Activated naive CD4-positive, alpha-beta T cell treated with anti-CD3 and anti-CD28 coated beads, Interleukin-2, amount 50 U/mL, for 72 hours (primary cell): ENCODE data around the gene PTPRG. TPM values are rescaled to one million over a fixed set of nuclear protein-coding genes. Genes with fewer than 3 reads are reported as not detected.
"Not testable (repeated sequence)": the region's sequence is repeated elsewhere in the genome, so short reads cannot be mapped to it uniquely, and the experiment has no call there.

ENCODE experiments used
- ATAC-seq, 2 donors: fragments of 150-1000 bp; cut with Tn5 transposase; 2 replicates each; pipeline ENCODE4 v1.10.0; 2021; ENCODE audit warnings: mild to moderate bottlenecking in 2 of 2, moderate library complexity in 2 of 2
- DNase-seq, 2 donors: peaks; one replicate each; pipeline ENCODE4 v3.0.0; 2021 to 2022; ENCODE audit warnings: low spot score in 2 of 2
- H3K27ac Mint-ChIP-seq, 2 donors: one replicate each; pipeline ENCODE4 v1.8.0; 2022; ENCODE audit warnings: mild to moderate bottlenecking in 2 of 2, mixed read lengths in 2 of 2
- H3K36me3 Mint-ChIP-seq, 2 donors: one replicate each; pipeline ENCODE4 v1.8.0; 2022; ENCODE audit warnings: mixed read lengths in 2 of 2
- H3K9me3 Mint-ChIP-seq, 2 donors: one replicate each; pipeline ENCODE4 v1.8.0; 2022; ENCODE audit warnings: mixed read lengths in 2 of 2
- total RNA-seq, 2 donors: library from RNA; stranded (reverse); gene quantifications; one replicate each; pipeline ENCODE4 v1.2.3, GENCODE V29; 2022

The PTPRG gene
- total RNA-seq, 2 donors from 2014 or later: 0.11 to 0.45 TPM

DNA sequence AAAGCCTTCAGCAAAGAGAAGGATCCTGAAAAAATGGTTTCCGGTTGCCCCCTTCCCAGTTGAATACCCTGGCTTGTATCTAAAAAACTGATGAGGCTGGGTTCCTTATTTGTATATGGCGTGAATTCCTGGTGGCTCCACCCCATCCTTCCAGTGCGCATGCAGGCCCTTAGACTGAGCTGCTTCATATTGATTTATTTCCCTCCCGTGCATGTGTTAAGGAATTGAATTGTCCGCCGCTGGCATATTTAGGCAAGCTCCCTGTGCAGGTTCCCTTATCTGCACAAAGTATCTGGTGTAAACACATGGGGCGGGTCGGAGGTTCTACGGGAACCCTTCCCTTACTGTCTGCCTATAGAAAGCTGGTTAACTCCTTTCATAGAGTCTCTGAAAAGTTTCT is 449.6 kb downstream of the PTPRG start:
- ATAC-seq (no peak), DNase-seq (no peak)
- H3K36me3 Mint-ChIP-seq: no peaks in the 10 kb centered on the region
- H3K9me3 Mint-ChIP-seq: no peaks in the 10 kb centered on the region
- H3K27ac Mint-ChIP-seq: no peak overlapping the region

DNA sequence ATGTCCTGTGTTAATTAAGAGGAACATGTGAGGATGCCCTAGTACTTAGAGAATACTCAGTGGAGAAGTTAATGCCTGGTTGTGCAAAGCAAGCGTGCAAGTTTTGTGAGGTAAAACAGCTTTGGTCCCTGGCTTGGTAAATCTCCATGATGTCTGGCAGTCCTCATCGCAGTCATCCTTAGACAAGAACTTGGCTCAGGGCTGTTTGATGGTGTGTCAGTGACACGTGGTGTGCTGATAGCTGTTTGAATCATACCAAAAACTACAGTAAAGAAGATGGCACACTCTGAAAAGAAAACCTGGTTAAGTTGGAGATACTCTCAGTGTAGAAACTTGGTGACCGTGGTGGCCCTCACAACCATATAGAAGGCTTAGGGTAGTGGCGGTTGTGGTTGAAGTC is 450.3 kb downstream of the PTPRG start:
- H3K27ac Mint-ChIP-seq: no peak overlapping the region
- no peaks in the 10 kb centered on the region for H3K9me3 Mint-ChIP-seq
- ATAC-seq: no peak
- no peak for DNase-seq
- no peaks in the 10 kb centered on the region for H3K36me3 Mint-ChIP-seq

DNA sequence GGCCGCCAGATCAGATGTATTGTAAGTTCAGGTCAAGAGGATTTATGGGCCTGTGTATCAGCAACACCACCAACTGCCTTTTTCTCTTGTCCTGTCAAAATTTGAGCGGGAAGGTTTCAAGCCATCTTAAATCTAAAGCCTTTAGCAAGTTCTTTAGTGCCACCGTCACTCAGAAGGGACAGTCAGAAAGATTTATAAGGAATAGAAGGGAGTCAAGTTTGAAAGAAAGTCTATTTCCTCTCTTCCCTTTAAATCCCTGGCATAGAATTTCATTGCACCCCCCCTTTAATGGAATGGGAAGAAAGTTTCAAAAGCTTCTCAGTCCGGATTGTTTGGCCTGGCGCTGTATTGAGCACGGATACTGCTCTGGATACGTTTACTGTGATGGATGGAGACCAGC is 452.6 kb downstream of the PTPRG start:
- DNase-seq (no peak), ATAC-seq (no peak)
- Mint-ChIP-seq H3K36me3 (peaks cover 0 to 6% of the 10 kb centered on the region in 2 donors), H3K27ac (no peak overlapping the region), H3K9me3 (peaks cover 0 to 5% of the 10 kb centered on the region in 2 donors)

DNA sequence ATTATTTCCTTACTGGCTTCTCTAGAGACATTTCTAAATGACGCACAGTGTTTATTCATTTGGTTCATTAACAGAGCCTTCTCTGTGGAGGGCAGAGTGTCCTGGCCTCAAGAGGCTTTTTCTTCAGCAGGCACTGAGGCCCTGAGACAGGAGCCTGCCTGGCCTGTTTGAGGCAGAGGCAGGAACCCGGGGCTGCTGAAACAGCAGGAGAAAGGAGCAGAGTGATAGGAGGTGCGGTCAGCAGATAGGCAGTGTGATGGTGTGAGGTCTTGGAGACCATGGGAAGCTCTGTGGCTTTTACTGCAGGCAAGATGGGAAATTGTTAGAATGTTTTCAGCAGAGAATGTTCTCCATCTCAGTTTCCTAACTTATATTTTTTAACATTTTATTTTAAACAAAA is 453.7 kb downstream of the PTPRG start:
- H3K9me3 Mint-ChIP-seq: peaks cover 0 to 5% of the 10 kb centered on the region in 2 donors
- H3K36me3 Mint-ChIP-seq: peaks cover 0 to 6% of the 10 kb centered on the region in 2 donors
- ATAC-seq (no peak), DNase-seq (no peak)
- no peak overlapping the region for H3K27ac Mint-ChIP-seq

DNA sequence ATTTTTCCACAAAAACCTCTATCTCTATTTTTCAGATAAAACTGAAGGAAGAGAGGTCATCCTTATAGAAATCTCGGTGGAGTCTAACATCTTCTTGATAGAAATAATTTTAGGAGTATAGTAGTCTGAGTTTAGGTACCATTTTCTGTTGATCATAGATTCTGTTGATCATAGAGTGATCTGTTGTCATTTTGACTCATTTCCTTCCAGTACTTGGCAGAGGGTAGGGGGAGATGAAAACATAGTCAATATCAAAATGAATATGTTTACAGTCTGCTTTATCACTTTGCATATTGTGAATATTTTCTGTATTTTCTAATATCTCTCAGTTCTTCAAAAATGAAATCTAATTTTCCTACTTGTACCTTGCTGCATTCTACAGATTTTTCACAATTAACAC is 458.5 kb downstream of the PTPRG start:
- H3K9me3 Mint-ChIP-seq: peaks cover 0 to 5% of the 10 kb centered on the region in 2 donors
- H3K27ac Mint-ChIP-seq: no peak overlapping the region
- peaks cover 0 to 6% of the 10 kb centered on the region in 2 donors for H3K36me3 Mint-ChIP-seq
- no peak for DNase-seq
- ATAC-seq: no peak

DNA sequence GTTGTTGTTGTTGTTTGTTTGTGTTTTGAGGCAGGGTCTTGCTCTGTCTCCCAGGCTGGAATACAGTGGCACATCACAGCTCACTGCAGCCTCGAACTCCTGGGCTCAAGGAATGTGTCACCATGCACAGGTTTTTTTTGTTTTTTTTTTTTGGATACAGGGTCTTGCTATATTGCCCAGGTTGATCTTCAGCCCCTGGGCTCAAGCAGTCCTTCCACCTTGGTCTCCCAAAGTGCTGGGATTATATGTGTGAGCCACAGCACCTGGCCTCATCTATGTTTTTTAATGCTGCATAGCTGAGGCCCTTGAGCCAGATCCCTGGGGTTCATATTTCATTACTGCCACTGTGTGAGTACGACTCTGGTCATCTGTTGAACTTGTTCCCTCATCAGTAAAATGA is 459.3 kb downstream of the PTPRG start:
- DNase-seq (no peak), ATAC-seq (no peak)
- Mint-ChIP-seq H3K36me3 (peaks cover 0 to 6% of the 10 kb centered on the region in 2 donors), H3K27ac (no peak overlapping the region), H3K9me3 (peaks cover 0 to 5% of the 10 kb centered on the region in 2 donors)

DNA sequence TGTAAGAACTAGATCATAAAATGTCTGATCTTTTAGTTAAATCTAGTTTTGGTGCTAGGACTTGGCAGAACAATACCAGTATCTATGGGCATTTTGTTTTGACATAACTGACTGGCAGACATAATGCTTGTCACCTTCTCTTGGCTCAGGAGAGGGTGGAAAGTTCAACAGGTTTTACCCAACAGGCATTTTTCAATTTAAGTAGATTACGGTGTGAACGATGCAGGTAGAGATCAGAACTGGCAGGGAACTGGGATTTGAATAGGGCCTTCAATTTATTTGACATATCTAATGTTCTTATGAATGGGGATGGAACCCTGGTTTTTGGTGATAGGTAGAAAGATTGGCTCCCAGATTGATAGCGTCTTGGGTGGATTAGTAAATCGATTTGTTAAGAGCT is 460.9 kb downstream of the PTPRG start:
- peaks cover 0 to 5% of the 10 kb centered on the region in 2 donors for H3K9me3 Mint-ChIP-seq
- peaks cover 0 to 6% of the 10 kb centered on the region in 2 donors for H3K36me3 Mint-ChIP-seq
- ATAC-seq: no peak
- no peak for DNase-seq
- no peak overlapping the region for H3K27ac Mint-ChIP-seq

DNA sequence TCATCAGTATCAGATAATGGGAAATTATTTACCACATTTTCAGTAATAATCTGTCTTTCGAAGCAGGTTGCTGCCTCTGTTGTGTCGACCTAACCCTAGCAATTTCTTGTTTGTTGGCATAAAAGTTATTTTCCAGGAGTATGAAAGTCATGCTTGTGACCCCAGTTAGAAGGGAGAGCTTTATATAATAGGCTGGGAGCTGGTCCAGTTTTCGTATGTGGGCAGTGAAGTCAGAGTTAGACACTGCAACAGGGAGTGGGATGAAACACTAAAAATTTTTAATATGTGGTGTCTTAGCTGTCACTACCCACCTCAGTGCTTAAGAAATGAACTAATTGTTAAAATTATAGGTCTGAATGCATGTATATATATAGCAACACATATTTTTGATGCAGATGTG is 463.5 kb downstream of the PTPRG start:
- Mint-ChIP-seq H3K27ac (no peak overlapping the region), H3K36me3 (no peaks in the 10 kb centered on the region), H3K9me3 (no peaks in the 10 kb centered on the region)
- DNase-seq: no peak
- ATAC-seq: no peak

DNA sequence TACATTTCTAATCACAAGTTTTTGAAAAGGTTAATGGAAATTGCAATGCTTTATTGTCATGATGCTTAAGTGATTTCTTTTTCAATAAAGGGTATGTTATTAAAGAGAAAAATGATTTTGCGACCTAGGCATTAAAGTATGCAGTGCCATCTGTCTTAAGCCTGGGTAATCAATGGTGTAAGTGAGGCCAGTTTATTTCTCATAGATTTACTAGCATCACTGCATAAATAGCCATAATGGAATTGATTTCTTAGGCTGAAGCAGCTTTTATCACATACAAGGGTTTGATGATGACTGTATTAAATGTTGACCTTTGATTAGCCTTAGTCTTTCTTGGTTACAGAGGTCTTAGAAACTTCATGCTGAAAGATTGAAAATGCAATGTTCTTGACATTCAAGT is 464.5 kb downstream of the PTPRG start:
- no peaks in the 10 kb centered on the region for H3K9me3 Mint-ChIP-seq

DNA sequence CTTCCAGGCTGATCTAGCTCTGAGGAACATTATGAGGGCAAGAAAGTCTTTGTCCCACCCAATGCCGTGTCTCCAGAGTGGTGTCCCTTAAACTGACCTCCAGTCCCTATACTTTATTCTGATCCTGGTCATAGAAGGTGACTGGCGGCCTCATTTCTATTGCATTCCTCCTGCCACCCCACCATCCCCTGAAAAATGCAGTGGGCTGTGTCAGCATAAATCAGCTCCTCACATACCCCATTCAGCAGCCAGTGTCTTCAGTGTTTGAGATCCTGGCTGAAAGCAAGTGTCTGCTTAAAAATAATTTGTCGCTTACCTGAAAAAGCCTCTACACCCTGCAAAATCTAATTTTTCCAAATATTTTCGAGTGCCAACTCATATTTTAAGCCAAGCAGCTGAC is 465.9 kb downstream of the PTPRG start:
- Mint-ChIP-seq H3K9me3 (peaks cover 2 to 5% of the 10 kb centered on the region in 2 donors), H3K27ac (no peak overlapping the region), H3K36me3 (no peaks in the 10 kb centered on the region)
- ATAC-seq (no peak), DNase-seq (no peak)

More for the DNA sequence above, 464.5 kb downstream of the PTPRG start:
- no peak for ATAC-seq
- no peak for DNase-seq
- Mint-ChIP-seq H3K36me3 (no peaks in the 10 kb centered on the region), H3K27ac (no peak overlapping the region)

DNA sequence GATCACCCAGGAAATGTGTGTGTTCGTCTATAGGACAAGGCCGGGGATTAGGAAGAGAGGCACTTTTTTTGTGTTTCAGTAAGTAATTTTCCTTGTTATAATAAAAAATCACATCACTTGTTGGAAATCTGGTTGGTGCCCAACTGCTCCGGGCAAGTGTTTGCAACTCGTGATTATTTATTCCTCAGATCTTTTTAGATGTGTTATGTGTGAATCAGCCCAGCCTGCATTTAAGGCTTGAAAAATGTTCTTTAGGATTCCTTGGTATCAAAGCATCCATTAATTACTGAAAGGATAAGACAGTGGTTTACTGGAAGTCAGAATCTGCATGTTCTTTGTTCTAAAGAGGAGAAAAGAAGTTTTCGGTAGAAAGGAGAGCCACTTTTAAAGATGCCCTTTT is 466.4 kb downstream of the PTPRG start:
- Mint-ChIP-seq H3K36me3 (no peaks in the 10 kb centered on the region), H3K9me3 (peaks cover 4 to 7% of the 10 kb centered on the region in 2 donors), H3K27ac (no peak overlapping the region)
- ATAC-seq (no peak), DNase-seq (no peak)

DNA sequence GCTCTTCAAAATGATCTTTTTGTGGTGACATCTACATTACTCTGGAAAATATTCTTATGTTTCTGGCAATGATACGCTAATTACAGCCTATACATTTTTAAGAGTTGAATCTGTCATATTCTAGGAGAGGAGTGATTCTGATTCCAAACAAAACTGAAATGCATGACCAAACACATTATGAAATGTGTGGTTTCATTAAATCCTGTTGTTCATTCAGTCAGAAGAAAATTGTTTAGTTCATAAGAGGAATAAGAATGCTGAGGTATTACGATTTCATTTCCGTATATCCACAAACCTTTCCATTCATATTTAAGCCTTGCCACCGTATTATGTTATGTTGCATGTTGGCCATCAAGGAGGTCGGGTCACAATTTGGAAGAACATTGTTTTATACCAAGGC is 466.9 kb downstream of the PTPRG start:
- ATAC-seq: no peak
- H3K27ac Mint-ChIP-seq: no peak overlapping the region
- DNase-seq: no peak
- H3K9me3 Mint-ChIP-seq: peaks cover 4 to 7% of the 10 kb centered on the region in 2 donors
- no peaks in the 10 kb centered on the region for H3K36me3 Mint-ChIP-seq

DNA sequence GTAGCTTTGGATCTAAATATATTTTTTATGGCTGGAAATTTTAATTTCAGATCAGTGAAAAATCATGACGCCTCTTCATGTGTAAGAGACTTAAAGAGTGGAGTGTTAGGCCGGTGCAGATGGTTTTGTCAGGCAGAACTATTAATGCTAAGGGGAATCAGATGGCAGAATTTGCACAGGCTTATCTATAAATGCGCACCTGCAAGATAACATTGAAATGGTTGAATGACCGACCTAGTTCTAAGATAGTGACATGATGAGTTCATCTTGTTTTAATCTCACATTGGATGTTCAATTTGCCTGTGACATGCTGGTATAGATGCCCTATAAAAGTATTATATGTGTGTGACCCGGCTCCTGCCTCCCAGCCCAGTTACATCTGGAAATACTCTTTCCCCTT is 471.4 kb downstream of the PTPRG start:
- Mint-ChIP-seq H3K9me3 (peaks cover 4 to 7% of the 10 kb centered on the region in 2 donors), H3K36me3 (no peaks in the 10 kb centered on the region), H3K27ac (no peak overlapping the region)
- ATAC-seq (no peak), DNase-seq (no peak)

DNA sequence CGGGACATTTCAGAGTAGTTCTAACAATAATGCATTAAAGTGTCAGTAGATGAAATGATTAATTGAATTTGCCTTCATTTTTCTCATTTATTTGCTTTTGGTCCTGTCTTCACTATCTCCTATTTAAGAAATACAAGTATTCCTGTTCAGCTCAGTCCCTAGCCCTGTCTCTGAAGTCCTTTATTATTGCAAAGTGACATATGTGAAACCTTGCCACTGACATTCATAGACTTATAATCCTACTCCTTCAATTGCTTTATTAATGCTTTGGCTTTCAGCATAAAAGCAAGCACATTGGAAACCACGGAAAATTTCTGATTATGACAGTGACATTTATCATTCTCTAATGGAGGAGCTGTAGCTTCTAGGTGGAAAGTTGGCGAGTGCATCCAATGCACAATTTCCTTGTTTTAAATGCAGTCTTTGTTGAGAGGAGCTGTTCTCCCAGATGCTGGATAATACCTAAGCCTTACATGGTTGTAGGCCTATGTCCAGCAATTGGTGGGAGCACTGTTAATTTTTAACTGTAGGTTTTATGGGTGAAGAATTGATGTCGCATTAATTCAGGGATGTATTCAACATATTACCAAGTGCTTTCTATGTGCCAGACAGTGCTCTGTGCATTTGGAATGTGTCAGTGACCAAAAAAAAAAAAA is 474.2 kb downstream of the PTPRG start:
- Mint-ChIP-seq H3K27ac (no peak overlapping the region), H3K9me3 (peaks cover 4 to 7% of the 10 kb centered on the region in 2 donors), H3K36me3 (no peaks in the 10 kb centered on the region)
- ATAC-seq: no peak
- no peak for DNase-seq

DNA sequence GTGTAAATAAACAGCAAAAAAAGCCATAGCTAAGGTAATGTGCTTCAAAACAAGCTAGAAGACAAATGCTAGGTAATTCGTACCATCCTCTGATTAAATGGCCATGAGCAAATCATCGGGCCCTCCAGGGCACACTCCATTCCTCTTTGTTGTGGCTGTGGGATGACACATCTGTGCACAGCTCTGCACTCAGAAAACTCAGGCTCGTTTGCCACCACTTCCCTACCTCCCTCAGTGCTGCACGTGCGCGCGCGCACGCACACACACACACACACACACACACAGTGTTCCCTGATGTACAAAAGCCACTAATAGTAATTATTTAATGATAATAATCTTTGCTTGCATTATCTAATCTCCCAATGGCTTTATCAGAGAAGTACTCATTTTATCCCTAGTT is 475.4 kb downstream of the PTPRG start:
- peaks cover 4% of the 10 kb centered on the region in 2 donors for H3K9me3 Mint-ChIP-seq
- ATAC-seq (no peak), DNase-seq (no peak)
- H3K27ac Mint-ChIP-seq: no peak overlapping the region
- H3K36me3 Mint-ChIP-seq: no peaks in the 10 kb centered on the region

DNA sequence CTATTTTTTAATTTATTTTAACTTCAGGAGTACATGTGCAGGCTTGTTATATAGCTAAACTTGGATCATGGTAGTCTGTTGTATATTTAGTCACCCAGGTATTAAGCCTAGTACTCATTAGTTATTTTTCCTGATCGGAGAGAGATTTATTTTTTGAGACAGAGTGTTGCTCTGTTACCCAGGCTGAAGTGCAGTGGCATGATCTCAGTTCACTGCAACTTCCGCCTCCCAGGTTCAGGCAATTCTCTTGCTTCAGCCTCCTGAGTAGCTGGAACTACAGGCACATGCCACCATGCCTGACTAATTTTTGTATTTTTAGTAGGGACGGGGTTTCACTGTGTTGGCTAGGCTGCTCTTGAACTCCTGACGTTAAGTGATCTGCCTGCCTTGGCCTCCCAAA is 477.4 kb downstream of the PTPRG start:
- not testable (repeated sequence) for H3K27ac Mint-ChIP-seq, H3K36me3 Mint-ChIP-seq, ATAC-seq, H3K9me3 Mint-ChIP-seq, DNase-seq

DNA sequence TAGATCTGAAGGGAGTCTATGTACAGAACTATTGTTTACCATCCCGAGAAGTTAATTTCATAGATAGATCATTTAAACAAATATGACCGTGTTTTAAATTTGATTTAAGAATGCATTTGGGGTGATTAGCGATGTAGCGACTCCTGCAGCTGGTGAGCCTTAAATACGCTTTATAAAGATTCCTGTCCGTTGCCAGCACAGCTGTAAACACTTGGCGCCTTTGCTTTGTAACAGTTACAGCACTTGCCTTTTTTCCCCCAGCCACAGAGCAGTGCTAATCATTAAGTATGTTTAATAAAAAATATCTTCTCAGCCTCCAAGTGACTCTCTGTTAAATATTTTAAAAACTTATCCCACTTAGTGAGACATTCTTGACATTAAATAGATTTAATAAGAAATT is 478.2 kb downstream of the PTPRG start:
- H3K36me3 Mint-ChIP-seq: no peaks in the 10 kb centered on the region
- H3K9me3 Mint-ChIP-seq: no peaks in the 10 kb centered on the region
- no peak for ATAC-seq
- no peak overlapping the region for H3K27ac Mint-ChIP-seq
- no peak for DNase-seq

DNA sequence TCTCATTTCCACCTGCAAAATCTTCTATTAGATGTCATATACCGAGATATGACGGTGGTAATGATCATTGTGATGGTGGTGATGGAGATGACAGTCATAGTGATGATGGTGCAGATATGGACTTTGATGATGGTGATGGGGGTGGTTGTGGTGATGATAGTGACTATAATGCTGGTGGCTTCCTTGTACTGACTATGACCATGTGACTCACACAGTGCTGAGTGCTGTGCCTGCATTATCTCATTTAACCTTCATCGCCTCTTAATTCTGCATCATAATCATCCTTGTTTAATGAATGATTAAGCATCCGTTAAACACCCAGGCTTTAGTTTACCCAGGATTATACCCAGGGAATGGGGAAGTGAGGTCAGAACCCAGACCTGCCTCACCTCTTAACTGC is 480.3 kb downstream of the PTPRG start:
- Mint-ChIP-seq H3K9me3 (no peaks in the 10 kb centered on the region), H3K36me3 (no peaks in the 10 kb centered on the region), H3K27ac (no peak overlapping the region)
- ATAC-seq (no peak), DNase-seq (no peak)
